Measurements from ENCODE around the gene FLRT1.
A peak's percentile ranks its signal among the peaks of the same experiment; 100 is the strongest.

Gene FLRT1

GRCh38 chr11:64070314-64070681 lies 34.6 kb downstream of the FLRT1 start:
- DNase-seq: no peak

DNA sequence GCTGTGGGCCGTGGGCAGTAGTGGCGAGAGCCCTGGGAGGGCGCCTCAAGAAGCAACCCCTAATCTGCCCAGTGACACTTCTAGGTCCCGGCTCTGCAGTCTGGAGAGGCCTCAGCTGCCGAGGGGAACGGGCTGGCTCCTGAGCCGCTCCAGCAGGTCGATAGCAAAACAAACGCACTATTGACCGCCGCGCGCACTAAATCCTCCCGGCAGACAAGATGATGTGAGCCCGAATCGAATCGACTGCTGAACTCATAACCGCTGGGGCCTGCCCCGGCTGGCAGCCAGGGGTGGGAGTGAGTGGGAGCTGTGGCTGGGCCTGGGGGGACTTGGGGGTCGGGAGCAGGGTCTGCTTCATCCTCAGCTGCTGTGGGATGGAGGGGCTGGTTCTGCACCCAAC lies 36.1 kb downstream of the FLRT1 start:
- no peak for DNase-seq

- DNase-seq: no peak
Measured at GRCh38 chr11:64072403-64072802, 36.7 kb downstream of the FLRT1 start.

DNA sequence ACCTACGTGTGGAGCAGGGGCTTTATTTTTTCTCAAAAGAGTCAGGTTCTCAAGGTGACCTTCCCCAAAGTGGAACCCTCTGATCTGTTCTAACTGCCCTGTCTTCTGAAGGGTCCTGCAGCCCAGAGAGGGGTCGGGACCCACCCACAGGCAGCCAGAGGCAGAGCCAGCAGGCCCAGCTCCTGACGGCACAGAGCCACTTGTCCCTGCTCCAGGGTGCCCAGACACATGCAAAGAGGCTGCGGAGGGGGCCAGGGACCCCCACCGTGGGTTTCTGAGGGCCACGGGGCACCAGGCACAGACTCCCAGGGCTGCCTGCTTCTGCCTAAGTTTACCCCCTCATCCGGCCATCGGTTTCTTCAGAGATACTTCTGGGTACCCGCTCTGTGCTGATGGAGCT lies 37.1 kb downstream of the FLRT1 start:
- DNase-seq: no peak

- no peak for DNase-seq
Measured at GRCh38 chr11:64073542-64073941, 37.8 kb downstream of the FLRT1 start.

GRCh38 chr11:64074239-64074638 lies 38.5 kb downstream of the FLRT1 start:
- no peak for DNase-seq

DNA sequence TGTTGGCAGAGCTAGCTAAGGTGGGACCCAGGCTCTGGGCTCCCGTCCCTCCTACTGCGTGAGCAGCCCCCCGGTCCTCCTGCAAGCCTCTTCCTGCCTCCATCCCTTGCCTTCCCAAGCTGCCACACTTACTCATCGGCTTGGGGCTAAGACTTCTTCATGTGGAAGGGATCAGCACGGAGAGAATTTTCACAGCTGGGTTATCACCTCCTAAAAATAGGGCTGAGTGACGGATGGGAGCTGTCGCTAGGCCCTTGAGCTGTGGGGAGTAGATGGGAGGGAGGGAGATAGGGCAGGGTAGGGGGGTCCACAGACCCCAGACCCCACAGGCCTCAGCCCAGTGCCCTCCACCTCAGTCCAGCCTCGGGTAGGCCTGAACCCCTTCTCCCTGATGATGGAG lies 41.0 kb downstream of the FLRT1 start:
- no peak for DNase-seq

- no peak for DNase-seq
Measured at GRCh38 chr11:64077607-64078006, 41.9 kb downstream of the FLRT1 start.

DNA sequence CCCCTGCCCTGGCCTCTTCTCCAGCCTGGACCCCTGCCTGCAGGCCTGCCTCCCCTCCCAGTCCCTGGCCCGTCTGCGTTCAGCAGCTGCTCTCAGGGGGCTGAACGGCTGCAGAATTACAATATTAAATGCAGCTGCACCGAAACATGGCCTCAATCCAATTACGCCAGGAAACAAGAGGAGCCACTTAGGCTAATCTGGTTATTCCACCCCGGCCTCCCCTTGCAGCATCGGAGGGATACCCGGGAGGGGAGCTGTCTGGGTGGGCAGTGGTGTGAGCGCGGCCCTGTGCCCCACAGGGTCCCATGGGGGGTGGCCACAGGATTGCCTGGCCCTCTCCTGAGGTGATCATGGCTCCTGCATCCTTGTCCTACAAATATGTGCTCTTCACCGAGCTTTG lies 42.6 kb downstream of the FLRT1 start:
- peak; percentile 69 for DNase-seq

- DNase-seq: no peak
Measured at GRCh38 chr11:64078905-64079304, 43.2 kb downstream of the FLRT1 start.

DNA sequence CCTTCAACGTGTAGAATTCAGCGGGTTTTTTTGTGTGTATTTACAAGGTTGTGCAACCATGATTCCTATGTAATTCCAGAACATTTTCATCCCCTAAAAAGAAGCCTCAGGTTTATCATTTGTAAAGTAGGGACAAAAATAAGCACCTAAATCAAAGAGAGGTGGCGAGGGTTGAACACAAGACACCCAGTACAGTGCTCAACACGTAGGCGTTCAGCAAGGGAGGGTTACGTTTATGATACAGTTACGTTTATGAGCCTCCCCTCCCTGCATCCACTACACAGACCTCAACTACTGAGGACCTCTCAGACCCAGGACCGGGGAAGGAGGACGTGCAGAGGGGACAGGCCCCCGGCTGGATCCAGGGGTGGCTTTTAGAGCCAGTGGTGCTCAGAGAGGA lies 44.7 kb downstream of the FLRT1 start:
- DNase-seq: no peak

DNA sequence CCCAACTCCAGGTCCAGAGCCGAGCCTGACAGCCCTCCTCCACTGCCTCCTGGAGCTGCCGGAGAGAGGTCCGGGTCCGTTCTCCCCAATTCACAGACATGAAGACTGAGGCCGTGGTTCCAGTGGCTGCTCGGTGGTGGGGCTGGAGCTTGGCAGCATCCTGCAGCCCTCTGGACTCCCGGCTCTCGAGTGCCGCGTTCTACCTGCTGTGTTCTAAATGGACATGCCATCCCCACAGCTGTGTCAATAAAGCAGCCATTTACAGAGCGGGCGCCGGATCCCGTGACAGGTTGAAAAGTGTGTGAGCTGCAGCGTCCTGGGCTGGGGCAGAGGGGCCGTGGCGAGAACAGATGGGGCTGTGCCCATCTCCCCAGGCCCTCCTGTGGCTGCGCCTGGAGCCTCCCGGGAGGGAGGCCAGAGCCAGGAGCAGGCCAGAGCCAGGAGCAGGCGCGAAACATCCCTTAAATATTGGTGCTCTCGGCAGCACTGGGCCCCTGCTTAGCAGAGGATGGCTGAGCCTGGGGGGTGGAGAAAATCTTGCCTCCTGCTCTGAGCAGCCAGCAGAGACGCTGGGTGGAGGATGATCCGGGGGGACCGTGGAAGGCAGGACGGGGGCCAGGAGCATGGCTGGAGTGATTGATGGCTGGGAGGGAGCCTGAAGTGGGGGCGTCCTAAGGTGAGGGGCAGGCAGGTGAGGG lies 46.2 kb downstream of the FLRT1 start:
- DNase-seq: no peak

DNA sequence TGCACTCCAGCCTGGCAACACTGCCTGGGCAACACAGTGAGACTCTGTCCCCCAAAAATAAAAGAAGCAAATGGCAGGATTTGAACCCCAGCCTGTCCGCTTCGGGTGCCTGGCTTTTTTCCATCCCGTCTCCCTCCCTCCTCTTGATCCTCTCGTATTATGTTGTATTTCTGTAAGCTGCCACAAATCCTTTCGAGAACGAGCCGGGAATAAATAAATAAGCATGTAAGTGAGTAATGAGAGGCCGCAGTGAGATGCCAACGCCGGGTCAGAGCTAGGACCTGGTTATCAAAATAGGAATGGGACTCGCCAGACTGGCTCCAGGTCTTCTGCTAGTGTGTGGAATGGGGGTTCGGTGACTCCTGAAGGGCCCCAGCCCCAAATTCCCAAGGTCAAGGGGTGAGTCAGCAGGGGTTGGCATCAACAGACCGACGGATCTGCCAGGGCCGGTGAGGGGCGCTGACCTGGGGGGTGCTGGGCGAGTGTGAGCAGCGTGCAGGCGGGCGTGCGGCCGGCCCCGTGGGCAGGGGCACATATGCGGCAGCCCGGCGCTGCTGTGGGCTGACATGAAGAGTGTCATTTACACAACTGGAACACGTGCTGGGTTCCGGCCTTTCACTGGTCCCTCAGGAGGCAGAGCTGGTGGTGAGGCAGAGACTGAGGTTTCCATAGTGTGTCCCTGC lies 47.8 kb downstream of the FLRT1 start:
- no peak for DNase-seq

DNA sequence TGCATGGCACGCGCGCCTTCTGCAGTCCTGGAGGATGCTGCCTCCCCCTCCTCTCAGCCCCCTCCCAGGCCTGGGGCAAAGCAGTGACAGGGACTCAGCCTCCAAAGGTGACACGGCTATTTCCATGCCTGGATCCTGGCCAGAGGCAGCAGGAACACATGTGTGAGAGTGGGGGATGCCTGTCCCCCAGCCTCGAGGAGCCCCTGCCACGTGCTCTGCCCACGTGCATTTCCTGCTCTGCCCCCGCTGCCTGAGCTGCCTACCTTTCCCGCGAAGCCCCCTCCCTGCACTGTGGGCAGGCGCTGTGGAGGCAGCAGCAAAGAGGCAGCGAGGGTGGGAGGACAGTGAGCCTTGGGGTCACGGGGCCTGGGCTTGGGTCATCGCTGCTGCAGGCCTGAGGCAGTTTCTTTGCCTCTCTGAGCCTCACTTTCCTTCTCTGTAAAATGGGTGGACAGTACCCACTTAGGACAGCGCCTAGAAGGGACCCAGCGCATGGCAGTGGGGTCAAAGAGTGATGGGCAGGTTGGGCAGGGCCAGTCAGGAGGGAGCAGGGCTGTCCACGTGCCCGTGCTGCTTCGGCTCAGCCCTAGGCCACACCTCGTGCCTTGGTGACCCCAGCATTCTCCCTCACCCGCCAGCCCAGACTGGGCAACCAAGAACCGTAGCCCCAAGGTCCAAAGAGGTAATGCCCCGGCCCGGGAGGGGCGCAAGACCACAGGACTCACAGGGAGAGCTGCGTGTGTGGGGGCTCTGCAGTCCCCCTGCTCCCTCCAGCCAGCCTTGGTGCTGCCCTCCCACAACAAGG lies 48.6 kb downstream of the FLRT1 start:
- no peak for DNase-seq

DNA sequence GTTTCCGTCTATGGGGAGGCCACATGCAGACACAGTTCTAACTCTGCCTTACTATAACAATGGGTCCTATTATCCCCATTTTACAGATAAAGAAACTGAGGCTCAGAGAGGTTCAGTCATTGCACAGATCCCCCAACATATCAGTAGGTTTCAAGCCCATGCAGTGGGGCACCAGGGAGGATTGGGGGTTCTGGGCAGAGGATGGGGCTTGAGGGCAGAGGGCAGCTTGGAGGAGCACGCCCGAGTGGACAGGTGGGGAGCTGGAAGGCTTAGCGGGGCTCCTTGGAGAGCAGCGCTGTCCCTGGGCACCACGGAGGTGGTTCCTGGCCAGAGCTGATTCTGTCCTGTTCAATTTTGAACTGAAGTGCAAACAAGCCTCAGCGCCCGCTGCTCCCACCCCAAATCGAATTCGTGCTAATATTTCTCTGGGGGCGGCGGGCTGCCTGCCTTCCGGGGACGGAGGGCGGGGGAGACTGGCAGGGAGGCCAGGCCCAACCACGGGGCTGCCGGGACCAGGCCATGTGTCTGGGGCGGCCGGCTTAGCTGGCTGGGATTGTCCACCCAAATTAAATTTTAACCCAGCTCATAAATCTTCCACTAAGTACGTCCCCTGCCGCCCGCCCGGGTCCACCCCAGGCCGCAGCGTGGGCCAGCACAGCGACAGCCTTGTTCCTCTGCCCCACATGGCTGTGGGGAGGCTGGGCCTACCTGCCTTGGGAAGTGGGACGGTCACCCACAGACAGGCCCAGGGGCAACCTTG lies 49.4 kb downstream of the FLRT1 start:
- no peak for DNase-seq
